A673 (cell line): Measurements from ENCODE around the gene ITGBL1.

Experiments
- CTCF ChIP-seq: fragments of 300-800, 200-600 bp; sonication (generic); conservative IDR thresholded peaks from 2 replicates; pipeline ENCODE4 v1.5.1; 2017; ENCODE audit warnings: low read depth, mild to moderate bottlenecking, antibody characterized with exemption, low read length, moderate library complexity, mixed read lengths
- EZH2 ChIP-seq: fragments of 200-600 bp; sonication (generic); IDR thresholded peaks from 2 replicates; pipeline ENCODE4 v1.6.1; 2017; ENCODE audit warnings: borderline replicate concordance, low read depth, mild to moderate bottlenecking, mixed read lengths, antibody characterized with exemption, low read length; ENCODE audit not compliant: poor library complexity, severe bottlenecking

- TF ChIP-seq CTCF (no peak), EZH2 (no peak)
Measured at GRCh38 chr13:101565317-101565716, 112.8 kb downstream of the ITGBL1 start.
